ENCODE measurements around the gene MEIS1.

The MEIS1 gene

GRCh38 chr2:66512626-66513025, 77.7 kb downstream of the MEIS1 start:
- DNase-seq, result no peak

- no peak for DNase-seq
These were observed 80.8 kb downstream of the MEIS1 start for GRCh38 chr2:66515743-66516142.

- no peak for DNase-seq
These were observed 81.6 kb downstream of the MEIS1 start for GRCh38 chr2:66516499-66516898.

- DNase-seq, result no peak
These were observed 82.8 kb downstream of the MEIS1 start for GRCh38 chr2:66517772-66518171.

GRCh38 chr2:66519264-66519843, 84.4 kb downstream of the MEIS1 start:
- no peak for DNase-seq

GRCh38 chr2:66521291-66521922, 86.5 kb downstream of the MEIS1 start:
- no peak for DNase-seq

GRCh38 chr2:66522611-66523376, 87.9 kb downstream of the MEIS1 start:
- no peak for DNase-seq

GRCh38 chr2:66523377-66523969, 88.5 kb downstream of the MEIS1 start:
- DNase-seq, result no peak

- no peak for DNase-seq
These were observed 89.1 kb downstream of the MEIS1 start for GRCh38 chr2:66523990-66524389.

GRCh38 chr2:66525606-66526005, 90.7 kb downstream of the MEIS1 start:
- DNase-seq, result no peak

- DNase-seq, result no peak
These were observed 91.3 kb downstream of the MEIS1 start for GRCh38 chr2:66526180-66526579.

GRCh38 chr2:66528974-66529724, 94.2 kb downstream of the MEIS1 start:
- DNase-seq, result no peak

- DNase-seq, result no peak
These were observed 95.7 kb downstream of the MEIS1 start for GRCh38 chr2:66530651-66531050.

- no peak for DNase-seq
These were observed 96.2 kb downstream of the MEIS1 start for GRCh38 chr2:66531155-66531554.

GRCh38 chr2:66531567-66531966, 96.6 kb downstream of the MEIS1 start:
- no peak for DNase-seq

GRCh38 chr2:66532972-66533868, 98.3 kb downstream of the MEIS1 start:
- no peak for DNase-seq

GRCh38 chr2:66534461-66534860, 99.5 kb downstream of the MEIS1 start:
- DNase-seq, result no peak

GRCh38 chr2:66535574-66536289, 100.8 kb downstream of the MEIS1 start:
- no peak for DNase-seq

- no peak for DNase-seq
These were observed 101.4 kb downstream of the MEIS1 start for GRCh38 chr2:66536290-66536673.

GRCh38 chr2:66536997-66537396, 102.1 kb downstream of the MEIS1 start:
- peak; percentile 93 for DNase-seq

- DNase-seq, result no peak
These were observed 103.4 kb downstream of the MEIS1 start for GRCh38 chr2:66538291-66538690.

All from NCI-H1436 (cell line).